Gastroesophageal sphincter (tissue), 3 donors: ENCODE results near the gene TNPO2.
"Not testable (repeated sequence)": the region's sequence is repeated elsewhere in the genome, so short reads cannot be mapped to it uniquely, and the experiment has no call there.

ENCODE experiments used
- CTCF ChIP-seq, 4 experiments: fragments of 200-600 bp in 2 of 4; fragments of 450-650 bp in 2 of 4; sonication (generic) in 1 of 4; IDR thresholded peaks; one replicate each; pipeline ENCODE4 v1.5.1; 2017 to 2019; ENCODE audit warnings: antibody characterized with exemption in 4 of 4, mild to moderate bottlenecking in 2 of 4, moderate library complexity in 2 of 4
- POLR2AphosphoS5 ChIP-seq: sonication (generic); formaldehyde crosslinking; IDR thresholded peaks from one replicate; pipeline ENCODE4 v1.6.1; 2017; ENCODE audit warnings: antibody characterized with exemption

GRCh38 chr19:12713304-12713703 lies 10.4 kb downstream of the TNPO2 start:
- TF ChIP-seq POLR2AphosphoS5; CTCF (IDR thresholded peaks at IDR 0.05): not testable (repeated sequence)
